AG10803 (cell line): ENCODE data around the gene CYP11A1.
"Not testable (repeated sequence)": the region's sequence is repeated elsewhere in the genome, so short reads cannot be mapped to it uniquely, and the experiment has no call there.

Experiments
- DNase-seq: peaks from one replicate; pipeline ENCODE4 v3.0.0; 2010; ENCODE audit warnings: low read depth
- H3K4me3 ChIP-seq: 2 replicates; pipeline ENCODE4 v1.5.1; 2011; ENCODE audit warnings: mild to moderate bottlenecking, low read length, control low read depth
- CTCF ChIP-seq: conservative IDR thresholded peaks from 2 replicates; pipeline ENCODE4 v1.5.1; 2011; ENCODE audit warnings: mild to moderate bottlenecking, low read length, control low read depth, inconsistent platforms

CYP11A1 gene

GRCh38 chr15:74391582-74392450 lies 24.4 kb upstream of the CYP11A1 start:
- no peak overlapping the region for H3K4me3 ChIP-seq
- no peak for TF ChIP-seq CTCF
- DNase-seq, result no peak

- no peak for TF ChIP-seq CTCF
Observed at GRCh38 chr15:74390647-74391288, 23.3 kb upstream of the CYP11A1 start.

GRCh38 chr15:74390049-74390646 lies 22.7 kb upstream of the CYP11A1 start:
- not testable (repeated sequence) for DNase-seq, H3K4me3 ChIP-seq

More at GRCh38 chr15:74390647-74391288, 23.3 kb upstream of the CYP11A1 start:
- DNase-seq, result no peak
- H3K4me3 ChIP-seq, result no peak overlapping the region

GRCh38 chr15:74389241-74390048 lies 22.0 kb upstream of the CYP11A1 start:
- DNase-seq, result no peak
- H3K4me3 ChIP-seq, result no peak overlapping the region
- no peak for TF ChIP-seq CTCF

GRCh38 chr15:74388363-74388951 lies 21.0 kb upstream of the CYP11A1 start:
- H3K4me3 ChIP-seq, result no peak overlapping the region
- DNase-seq, result no peak
- TF ChIP-seq CTCF, result no peak

GRCh38 chr15:74387621-74388362 lies 20.3 kb upstream of the CYP11A1 start:
- no peak overlapping the region for H3K4me3 ChIP-seq
- no peak for DNase-seq
- no peak for TF ChIP-seq CTCF
